ENCODE results near the gene STXBP5L.

The STXBP5L gene

GRCh38 chr3:121418182-121418581, 510.2 kb downstream of the STXBP5L start:
- Histone ChIP-seq H3K4me2 (no peak overlapping the region), H4K20me1 (ENCODE audit: insufficient read depth) (no peaks in the 10 kb centered on the region), H3K4me1 (ENCODE audit: low read depth, poor library complexity, severe bottlenecking) (no peaks in the 10 kb centered on the region)

GRCh38 chr3:121424549-121424948, 516.5 kb downstream of the STXBP5L start:
- H2AFZ ChIP-seq (ENCODE audit: low read depth) = no peak overlapping the region
- TF ChIP-seq, protein P1, sequence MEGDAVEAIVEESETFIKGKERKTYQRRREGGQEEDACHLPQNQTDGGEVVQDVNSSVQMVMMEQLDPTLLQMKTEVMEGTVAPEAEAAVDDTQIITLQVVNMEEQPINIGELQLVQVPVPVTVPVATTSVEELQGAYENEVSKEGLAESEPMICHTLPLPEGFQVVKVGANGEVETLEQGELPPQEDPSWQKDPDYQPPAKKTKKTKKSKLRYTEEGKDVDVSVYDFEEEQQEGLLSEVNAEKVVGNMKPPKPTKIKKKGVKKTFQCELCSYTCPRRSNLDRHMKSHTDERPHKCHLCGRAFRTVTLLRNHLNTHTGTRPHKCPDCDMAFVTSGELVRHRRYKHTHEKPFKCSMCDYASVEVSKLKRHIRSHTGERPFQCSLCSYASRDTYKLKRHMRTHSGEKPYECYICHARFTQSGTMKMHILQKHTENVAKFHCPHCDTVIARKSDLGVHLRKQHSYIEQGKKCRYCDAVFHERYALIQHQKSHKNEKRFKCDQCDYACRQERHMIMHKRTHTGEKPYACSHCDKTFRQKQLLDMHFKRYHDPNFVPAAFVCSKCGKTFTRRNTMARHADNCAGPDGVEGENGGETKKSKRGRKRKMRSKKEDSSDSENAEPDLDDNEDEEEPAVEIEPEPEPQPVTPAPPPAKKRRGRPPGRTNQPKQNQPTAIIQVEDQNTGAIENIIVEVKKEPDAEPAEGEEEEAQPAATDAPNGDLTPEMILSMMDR (conservative IDR thresholded peaks at IDR 0.05; ENCODE audit: low read depth, low read length) = no peak
- no peaks in the 10 kb centered on the region for H3K27me3 ChIP-seq (ENCODE audit: insufficient read depth, low read depth)
- H3K4me3 ChIP-seq (IDR thresholded peaks at IDR 0.05; ENCODE audit: insufficient read depth, low read depth, low read length) = no peak overlapping the region
- no peak overlapping the region for H3K27ac ChIP-seq
- no peaks in the 10 kb centered on the region; the same call in 1 of the 2 replicates for H3K36me3 ChIP-seq (ENCODE audit: insufficient read depth)
- no peaks in the 10 kb centered on the region for H3K79me2 ChIP-seq (ENCODE audit: insufficient read depth, low read depth)
- H3K9ac ChIP-seq = no peak overlapping the region
- H3K4me2 ChIP-seq = no peak overlapping the region
- no peaks in the 10 kb centered on the region for H3K4me1 ChIP-seq (ENCODE audit: low read depth, poor library complexity, severe bottlenecking)
- no peaks in the 10 kb centered on the region for H4K20me1 ChIP-seq (ENCODE audit: insufficient read depth)

More at GRCh38 chr3:121418182-121418581, 510.2 kb downstream of the STXBP5L start:
- Histone ChIP-seq H3K27ac (no peak overlapping the region), H3K79me2 (ENCODE audit: insufficient read depth, low read depth) (no peaks in the 10 kb centered on the region), H3K27me3 (ENCODE audit: insufficient read depth, low read depth) (no peaks in the 10 kb centered on the region), H3K36me3 (ENCODE audit: insufficient read depth) (no peaks in the 10 kb centered on the region), H3K9ac (no peak overlapping the region), H2AFZ (ENCODE audit: low read depth) (no peak overlapping the region), H3K4me3 (IDR thresholded peaks at IDR 0.05; ENCODE audit: insufficient read depth, low read depth, low read length) (no peak overlapping the region)
- TF ChIP-seq, protein P1 (conservative IDR thresholded peaks at IDR 0.05; ENCODE audit: low read depth, low read length) = no peak

DNA sequence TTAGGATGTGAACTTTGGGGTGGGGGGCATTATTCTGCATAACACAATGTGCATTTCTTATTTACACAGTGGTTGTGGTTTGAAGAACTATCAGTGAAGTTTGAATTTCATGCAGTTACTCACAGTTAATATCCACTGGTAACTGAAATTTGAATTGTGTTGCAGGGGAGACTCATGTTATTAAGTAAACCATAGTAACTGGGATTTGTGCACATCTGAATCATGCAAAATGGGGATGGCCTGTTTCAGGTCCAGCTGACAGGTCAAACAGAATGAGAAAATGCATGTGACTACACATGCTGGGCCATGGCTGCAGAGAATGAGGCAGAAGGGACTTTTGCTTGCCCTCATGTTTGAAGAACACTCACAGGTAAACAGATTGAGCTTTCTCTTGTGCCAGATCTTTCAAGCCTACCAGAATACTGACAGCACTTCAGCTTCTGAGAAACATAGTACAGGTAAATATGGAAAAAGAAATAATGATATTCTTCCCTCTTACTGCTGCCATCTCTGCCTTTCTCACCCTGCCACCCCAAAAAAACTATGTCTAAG, 522.7 kb downstream of the STXBP5L start:
- no peak overlapping the region for H3K27ac ChIP-seq
- TF ChIP-seq, protein P1 (conservative IDR thresholded peaks at IDR 0.05; ENCODE audit: low read depth, low read length) = no peak
- no peak overlapping the region for H3K4me2 ChIP-seq
- H3K36me3 ChIP-seq (ENCODE audit: insufficient read depth) = peaks cover 7% of the 10 kb centered on the region; the same call in 1 of the 2 replicates
- no peaks in the 10 kb centered on the region for H4K20me1 ChIP-seq (ENCODE audit: insufficient read depth)
- no peak overlapping the region for H3K9ac ChIP-seq
- no peak overlapping the region for H2AFZ ChIP-seq (ENCODE audit: low read depth)
- H3K79me2 ChIP-seq (ENCODE audit: insufficient read depth, low read depth) = no peaks in the 10 kb centered on the region
- H3K4me1 ChIP-seq (ENCODE audit: low read depth, poor library complexity, severe bottlenecking) = peaks cover 24% of the 10 kb centered on the region
- no peaks in the 10 kb centered on the region for H3K27me3 ChIP-seq (ENCODE audit: insufficient read depth, low read depth)
- no peak overlapping the region for H3K4me3 ChIP-seq (IDR thresholded peaks at IDR 0.05; ENCODE audit: insufficient read depth, low read depth, low read length)

- Histone ChIP-seq H3K4me2 (no peak overlapping the region; the same call in 1 of the 2 replicates), H2AFZ (ENCODE audit: low read depth) (no peak overlapping the region), H3K36me3 (ENCODE audit: insufficient read depth) (peaks cover 7% of the 10 kb centered on the region; the same call in 1 of the 2 replicates), H4K20me1 (ENCODE audit: insufficient read depth) (no peaks in the 10 kb centered on the region), H3K27me3 (ENCODE audit: insufficient read depth, low read depth) (no peaks in the 10 kb centered on the region), H3K9ac (no peak overlapping the region), H3K79me2 (ENCODE audit: insufficient read depth, low read depth) (no peaks in the 10 kb centered on the region), H3K4me1 (ENCODE audit: low read depth, poor library complexity, severe bottlenecking) (peaks cover 24% of the 10 kb centered on the region), H3K4me3 (IDR thresholded peaks at IDR 0.05; ENCODE audit: insufficient read depth, low read depth, low read length) (no peak overlapping the region), H3K27ac (no peak overlapping the region)
- TF ChIP-seq, protein P1 (conservative IDR thresholded peaks at IDR 0.05; ENCODE audit: low read depth, low read length) = no peak
Measured at GRCh38 chr3:121431726-121432517, 523.9 kb downstream of the STXBP5L start.

Data from KMS-11 (cell line).